Prostate gland (tissue), 2 donors: Measurements from ENCODE around the gene RALGPS1. TPM values are rescaled to one million over a fixed set of nuclear protein-coding genes. Genes with fewer than 3 reads are reported as not detected.

ENCODE experiments used
- DNase-seq: peaks from one replicate; pipeline ENCODE4 v3.0.0-alpha.2; 2019; ENCODE audit warnings: low spot score
- H3K27ac ChIP-seq, 2 donors: fragments of 200-600 bp; sonication (generic); 2 replicates each; pipeline ENCODE4 v1.5.1; 2017 to 2019
- H3K27me3 ChIP-seq: fragments of 200-600 bp; sonication (generic); replicated peaks from 2 replicates; pipeline ENCODE4 v1.5.1; 2019; ENCODE audit not compliant: insufficient read depth
- H3K36me3 ChIP-seq, 2 donors: fragments of 200-600 bp; sonication (generic); 1 replicate in 1 of 2; 2 replicates in 1 of 2; pipeline versions ENCODE4 v1.5.1 to v1.8.1; 2017 to 2019
- H3K4me1 ChIP-seq: fragments of 200-600 bp; sonication (generic); replicated peaks from 2 replicates; pipeline ENCODE4 v1.5.1; 2019
- H3K4me3 ChIP-seq, 2 donors: fragments of 200-600 bp; sonication (generic); 2 replicates each; pipeline ENCODE4 v1.5.1; 2017 to 2019
- H3K9me3 ChIP-seq: fragments of 200-600 bp; sonication (generic); 2 replicates; pipeline ENCODE4 v1.5.1; 2017
- CTCF ChIP-seq, 4 experiments: fragments of 200-600 bp in 2 of 4; fragments of 450-650 bp in 2 of 4; sonication (generic) in 2 of 4; IDR thresholded peaks; 1 replicate in 3 of 4; 2 replicates in 1 of 4; pipeline ENCODE4 v1.5.1; 2016 to 2019; ENCODE audit warnings: antibody characterized with exemption in 4 of 4, mild to moderate bottlenecking in 2 of 4, moderate library complexity in 2 of 4
- POLR2A ChIP-seq: fragments of 450-650 bp; IDR thresholded peaks from one replicate; pipeline ENCODE4 v1.6.1; 2016; ENCODE audit warnings: antibody characterized with exemption, mild to moderate bottlenecking
- POLR2AphosphoS5 ChIP-seq: sonication (generic); formaldehyde crosslinking; IDR thresholded peaks from one replicate; pipeline ENCODE4 v1.6.1; 2017; ENCODE audit warnings: antibody characterized with exemption
- WGBS: methylation state at CpG from one replicate; pipeline ENCODE4 v1.1.5; 2018; 5-methylcytosine and 5-hydroxymethylcytosine counted together
- intact Hi-C: fragments of 100-400 bp; cut with DNase I; formaldehyde crosslinking; loops from one replicate; pipeline ENCODE4 v1.14.2; 2022
- total RNA-seq, 2 donors: library from RNA; depleted of rRNA; stranded (reverse); fragments of >200 nt; gene quantifications; one replicate each; pipeline ENCODE4 v1.1.0, GENCODE V29; 2016

The RALGPS1 gene
- total RNA-seq, 2 donors from 2014 or later: 14.7 to 20.7 TPM

- intact Hi-C loops: no loop called here
- Histone ChIP-seq H3K4me3 (no peak overlapping the region), H3K27me3 (no peaks in the 10 kb centered on the region), H3K27ac (no peak overlapping the region), H3K4me1 (no peaks in the 10 kb centered on the region), H3K36me3 (no peaks in the 10 kb centered on the region), H3K9me3 (no peaks in the 10 kb centered on the region)
- no peak for TF ChIP-seq CTCF (IDR thresholded peaks at IDR 0.05)
- TF ChIP-seq POLR2AphosphoS5: no peak
- no peak for TF ChIP-seq POLR2A
- DNase-seq: no peak
- WGBS: 83% methylated on average over 2 of the region's 2 CpGs
These were observed 2.3 kb downstream of the RALGPS1 start for GRCh38 chr9:126916909-126917308.

DNA sequence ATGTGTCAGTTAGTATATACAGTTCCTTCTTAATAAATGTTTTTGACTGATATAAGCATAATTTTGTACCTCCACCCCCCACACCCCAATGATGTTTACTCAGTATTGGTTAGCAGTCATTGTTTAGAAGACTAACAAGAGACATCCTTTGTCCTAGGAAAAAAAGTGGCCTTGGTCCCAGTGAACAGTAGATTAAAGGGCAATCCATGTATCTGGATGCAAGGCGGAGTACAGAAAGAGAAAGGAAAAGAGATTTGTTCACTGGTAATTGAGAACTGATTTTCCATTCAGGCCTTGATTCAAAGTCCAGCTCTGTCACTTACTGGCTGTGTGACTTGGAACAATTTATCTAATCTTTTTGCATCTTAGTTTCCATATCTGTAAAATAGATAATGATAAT lies 4.6 kb downstream of the RALGPS1 start:
- Histone ChIP-seq H3K36me3 (no peaks in the 10 kb centered on the region), H3K4me1 (no peaks in the 10 kb centered on the region), H3K27ac (no peak overlapping the region), H3K4me3 (no peak overlapping the region), H3K27me3 (no peaks in the 10 kb centered on the region), H3K9me3 (no peaks in the 10 kb centered on the region)
- no peak for DNase-seq
- intact Hi-C loops: no loop called here
- no peak for TF ChIP-seq CTCF (IDR thresholded peaks at IDR 0.05)
- TF ChIP-seq POLR2A: no peak
- no peak for TF ChIP-seq POLR2AphosphoS5
- 82% methylated on average over 1 of the region's 1 CpG for WGBS

GRCh38 chr9:126925876-126926275 lies 11.3 kb downstream of the RALGPS1 start:
- no peak for DNase-seq
- Histone ChIP-seq H3K27me3 (no peaks in the 10 kb centered on the region), H3K9me3 (no peaks in the 10 kb centered on the region), H3K27ac (no peak overlapping the region), H3K4me1 (no peaks in the 10 kb centered on the region), H3K4me3 (no peak overlapping the region), H3K36me3 (no peaks in the 10 kb centered on the region)
- intact Hi-C loops: no loop called here
- TF ChIP-seq POLR2A (no peak), POLR2AphosphoS5 (no peak), CTCF (IDR thresholded peaks at IDR 0.05) (no peak)

- H3K4me3 ChIP-seq: no peak overlapping the region
- H3K27ac ChIP-seq: no peak overlapping the region
- no peaks in the 10 kb centered on the region for H3K9me3 ChIP-seq
- no peaks in the 10 kb centered on the region for H3K36me3 ChIP-seq
- H3K27me3 ChIP-seq: no peaks in the 10 kb centered on the region
- H3K4me1 ChIP-seq: no peaks in the 10 kb centered on the region
- TF ChIP-seq POLR2A: no peak
- no peak for TF ChIP-seq CTCF (IDR thresholded peaks at IDR 0.05)
- TF ChIP-seq POLR2AphosphoS5: no peak
- intact Hi-C loops: no loop called here
- WGBS: 75% methylated on average over 2 of the region's 2 CpGs
- no peak for DNase-seq
These were observed 11.8 kb downstream of the RALGPS1 start for GRCh38 chr9:126926364-126926763.

- Histone ChIP-seq H3K4me3 (no peak overlapping the region), H3K27ac (no peak overlapping the region), H3K27me3 (no peaks in the 10 kb centered on the region), H3K4me1 (no peaks in the 10 kb centered on the region), H3K36me3 (no peaks in the 10 kb centered on the region), H3K9me3 (no peaks in the 10 kb centered on the region)
- 54% methylated on average over 6 of the region's 6 CpGs for WGBS
- TF ChIP-seq POLR2AphosphoS5 (no peak), CTCF (IDR thresholded peaks at IDR 0.05) (no peak), POLR2A (no peak)
- intact Hi-C loops: no loop called here
- no peak for DNase-seq
These were observed 12.8 kb downstream of the RALGPS1 start for GRCh38 chr9:126927419-126927818.
